SK-N-SH (cell line): Measurements from ENCODE around the gene SGTA.

Source experiments
- CTCF ChIP-seq: fragments of 200-600 bp; sonication (generic); IDR thresholded peaks from 2 replicates; pipeline ENCODE4 v1.6.1; 2017; ENCODE audit warnings: antibody characterized with exemption, mild to moderate bottlenecking, moderate library complexity
- GATA2 ChIP-seq: sonication (generic); formaldehyde crosslinking; IDR thresholded peaks from 2 replicates; pipeline ENCODE4 v1.5.0; 2020; ENCODE audit warnings: mild to moderate bottlenecking, missing genetic modification reagents
- REST ChIP-seq: IDR thresholded peaks from 2 replicates; pipeline ENCODE4 v1.6.1; 2012; ENCODE audit warnings: mild to moderate bottlenecking, low read depth, low read length, moderate library complexity
- SMC3 ChIP-seq: IDR thresholded peaks from 2 replicates; pipeline ENCODE4 v1.6.1; 2012; ENCODE audit warnings: low read depth, low read length, improper control_type of control experiment
- USF1 ChIP-seq: IDR thresholded peaks from 2 replicates; pipeline ENCODE4 v1.4.0; 2012; ENCODE audit warnings: low read depth, borderline replicate concordance

- no peak for TF ChIP-seq CTCF
- no peak for TF ChIP-seq SMC3
- TF ChIP-seq REST, result no peak
- no peak for TF ChIP-seq USF1
- no peak for TF ChIP-seq GATA2 (CRISPR knock-in tag)
These were observed 68.4 kb downstream of the SGTA start for GRCh38 chr19:2714531-2715269.
